ENCODE measurements around the gene C3.
"Not testable (repeated sequence)": the region's sequence is repeated elsewhere in the genome, so short reads cannot be mapped to it uniquely, and the experiment has no call there.

C3 gene

GRCh38 chr19:6712231-6712630 lies 8.2 kb downstream of the C3 start:
- DNase-seq, result no peak

GRCh38 chr19:6711605-6712004 lies 8.8 kb downstream of the C3 start:
- DNase-seq, result no peak

- no peak for DNase-seq
These were observed 9.4 kb downstream of the C3 start for GRCh38 chr19:6711078-6711361.

- peak; percentile 15 to 24 for DNase-seq
These were observed 10.0 kb downstream of the C3 start for GRCh38 chr19:6710273-6711077.

- DNase-seq, result no peak
These were observed 10.9 kb downstream of the C3 start for GRCh38 chr19:6709549-6709948.

- not testable (repeated sequence) for DNase-seq
These were observed 11.5 kb downstream of the C3 start for GRCh38 chr19:6708913-6709312.

GRCh38 chr19:6708346-6708745 lies 12.1 kb downstream of the C3 start:
- DNase-seq, result no peak

GRCh38 chr19:6707658-6708018 lies 12.8 kb downstream of the C3 start:
- DNase-seq, result no peak

- DNase-seq, result no peak
These were observed 13.3 kb downstream of the C3 start for GRCh38 chr19:6707011-6707657.

- no peak for DNase-seq
These were observed 13.9 kb downstream of the C3 start for GRCh38 chr19:6706633-6706958.

- no peak for DNase-seq
These were observed 14.4 kb downstream of the C3 start for GRCh38 chr19:6705931-6706632.

- DNase-seq, result no peak
These were observed 19.7 kb downstream of the C3 start for GRCh38 chr19:6700586-6701316.

- DNase-seq, result no peak
These were observed 20.5 kb downstream of the C3 start for GRCh38 chr19:6699935-6700334.

- DNase-seq, result no peak
These were observed 23.2 kb downstream of the C3 start for GRCh38 chr19:6697291-6697690.

- DNase-seq, result no peak
These were observed 24.1 kb downstream of the C3 start for GRCh38 chr19:6696239-6696820.

- DNase-seq, result no peak
These were observed 26.2 kb downstream of the C3 start for GRCh38 chr19:6694147-6694815.

GRCh38 chr19:6693681-6694080 lies 26.8 kb downstream of the C3 start:
- no peak for DNase-seq

- no peak for DNase-seq
These were observed 27.4 kb downstream of the C3 start for GRCh38 chr19:6693056-6693471.

- DNase-seq, result no peak
These were observed 28.4 kb downstream of the C3 start for GRCh38 chr19:6692027-6692426.

GRCh38 chr19:6691342-6691741 lies 29.1 kb downstream of the C3 start:
- no peak for DNase-seq

- DNase-seq, result no peak
These were observed 30.1 kb downstream of the C3 start for GRCh38 chr19:6690160-6690885.

- DNase-seq, result no peak
These were observed 33.3 kb downstream of the C3 start for GRCh38 chr19:6687114-6687513.

Measured in CD4-positive, alpha-beta T cell treated with Interferon alpha-2 for 1 hour (primary cell).